Measurements from ENCODE around the gene TTYH1. TPM values are rescaled to one million over a fixed set of nuclear protein-coding genes. Genes with fewer than 3 reads are reported as not detected.

Gene TTYH1
- total and polyA plus RNA-seq, 9 of the 15 experiments (the other 6 are each of a cell fraction or from before 2014, with no cell fraction given): 0.08 TPM; not detected in 8

GRCh38 chr19:54369082-54369687 is 46.1 kb upstream of the TTYH1 start (continued):
- TF ChIP-seq ZNF609 (CRISPR knock-in tag; IDR thresholded peaks at IDR 0.05; ENCODE audit: borderline replicate concordance): no peak
- no peak for TF ChIP-seq MAFG (tag; conservative IDR thresholded peaks at IDR 0.05)
- no peak for TF ChIP-seq HCFC1 (IDR thresholded peaks at IDR 0.05; ENCODE audit: low read depth, low read length)
- 0 out of 2 replicates have a peak, but pooled peaks have one; percentile 40 for TF ChIP-seq GTF2E2 (tag; IDR thresholded peaks at IDR 0.05)
- no peak for TF ChIP-seq NR0B1 (IDR thresholded peaks at IDR 0.05; ENCODE audit: partially characterized antibody)
- no peak for TF ChIP-seq CHD2 (IDR thresholded peaks at IDR 0.05; ENCODE audit: low read depth, low read length)
- no peak for TF ChIP-seq POLR2AphosphoS2 (IDR thresholded peaks at IDR 0.05; ENCODE audit: low read length)
- no peak for TF ChIP-seq BRF1 (IDR thresholded peaks at IDR 0.05; ENCODE audit: borderline replicate concordance, extremely low read depth, insufficient read length)
- peak; percentile 59; the same call in 1 of the 2 replicates for TF ChIP-seq ZNF197 (CRISPR knock-in tag; IDR thresholded peaks at IDR 0.05; ENCODE audit: low read depth)
- no peak for TF ChIP-seq FOXP4 (CRISPR knock-in tag; IDR thresholded peaks at IDR 0.05; ENCODE audit: borderline replicate concordance)
- TF ChIP-seq RBM39 (optimal IDR thresholded peaks at IDR 0.05; ENCODE audit: low read depth, low read length): no peak
- TF ChIP-seq MYC (IDR thresholded peaks at IDR 0.05; ENCODE audit: low read depth, low read length): peak; percentile 37
- no peak for TF ChIP-seq MYC (CRISPR knock-in tag; IDR thresholded peaks at IDR 0.05; ENCODE audit: borderline replicate concordance, low read depth)
- no peak for TF ChIP-seq TAF15 (IDR thresholded peaks at IDR 0.05; ENCODE audit: low read depth, low read length)
- TF ChIP-seq ZKSCAN8 (CRISPR knock-in tag; IDR thresholded peaks at IDR 0.05): no peak
- TF ChIP-seq ZNF766 (CRISPR knock-in tag; conservative IDR thresholded peaks at IDR 0.05): peak; percentile 84; the same call in 1 of the 2 replicates
- TF ChIP-seq CEBPG (CRISPR knock-in tag; IDR thresholded peaks at IDR 0.05): peak; percentile 73
- TF ChIP-seq CEBPG (tag; conservative IDR thresholded peaks at IDR 0.05 in 1 of 2, IDR thresholded peaks at IDR 0.05 in 1 of 2): peak; percentile 79 to 97
- 0 out of 2 replicates have a peak, but pooled peaks have one; percentile 48 for TF ChIP-seq PKNOX1 (IDR thresholded peaks at IDR 0.05)

Data from K562 (cell line).